Endothelial cell of umbilical vein (primary cell): ENCODE results near the gene CALD1. TPM values are rescaled to one million over a fixed set of nuclear protein-coding genes. Genes with fewer than 3 reads are reported as not detected.

ENCODE experiments used
- BruUV-seq: library from RNA; stranded (reverse); fragments of 400-500 nt; replicated peaks from 2 replicates; lab custom pipeline; 2021; lab: Mats Ljungman, UMichigan
- CTCF ChIA-PET: fragments of 300-600, 350-600 bp; sonication (Branson Sonifier 250); formaldehyde crosslinking; loops from one replicate; lab custom pipeline; 2021; ENCODE audit warnings: antibody characterized with exemption, inconsistent platforms; lab: Charles Lee
- POLR2A ChIA-PET: fragments of 300-600, 350-600 bp; sonication (Branson Sonifier 250); formaldehyde crosslinking; loops from one replicate; lab custom pipeline; 2021; ENCODE audit warnings: antibody characterized with exemption, inconsistent platforms; lab: Charles Lee
- DNase-seq: peaks from one replicate; pipeline ENCODE4 v3.0.0-alpha.2; 2011; ENCODE audit warnings: low read depth, low spot score
- FAIRE-seq: peaks from 2 replicates; lab custom pipeline; 2011; peaks lifted over from hg19 to GRCh38; lab: Jason Lieb, UNC
- H2AFZ ChIP-seq: 2 replicates; pipeline ENCODE4 v1.6.0; 2012; ENCODE audit warnings: low read depth, low read length, control low read depth, inconsistent platforms
- H3K27ac ChIP-seq: 2 replicates; pipeline ENCODE4 v1.5.1; 2011; ENCODE audit warnings: low read depth, mild to moderate bottlenecking, control low read depth, low read length, moderate library complexity; ENCODE audit not compliant: insufficient read depth
- H3K27me3 ChIP-seq, 2 experiments: 2 replicates each; pipeline versions ENCODE4 v1.6.0 to v1.6.1; 2011; ENCODE audit warnings: low read length in 2 of 2, mixed read lengths in 1 of 2; ENCODE audit not compliant: control insufficient read depth in 2 of 2, insufficient read depth in 2 of 2
- H3K36me3 ChIP-seq, 2 experiments: 2 replicates in 1 of 2; 3 replicates in 1 of 2; pipeline ENCODE4 v1.5.1; 2011; ENCODE audit warnings: low read length in 2 of 2, mild to moderate bottlenecking in 1 of 2, moderate library complexity in 1 of 2; ENCODE audit not compliant: control insufficient read depth in 2 of 2, insufficient read depth in 2 of 2; ENCODE audit errors: extremely low read depth in 1 of 2
- H3K4me1 ChIP-seq: 3 replicates; pipeline ENCODE4 v1.5.1; 2011; ENCODE audit warnings: mild to moderate bottlenecking, low read length; ENCODE audit not compliant: control insufficient read depth, insufficient read depth; ENCODE audit errors: extremely low read depth
- H3K4me2 ChIP-seq: 2 replicates; pipeline ENCODE4 v1.6.1; 2011; ENCODE audit warnings: low read length, control low read depth, mixed read lengths; ENCODE audit not compliant: insufficient read depth
- H3K4me3 ChIP-seq, 3 experiments: fragments of 200-600 bp in 1 of 3; sonication (generic), shearing (Covaris generic) in 1 of 3; replicated peaks in 1 of 3; 2 replicates each; pipeline ENCODE4 v1.5.1; 2011 to 2016; ENCODE audit warnings: control low read depth in 3 of 3, low read length in 3 of 3, mild to moderate bottlenecking in 2 of 3, inconsistent platforms in 1 of 3, low read depth in 1 of 3, moderate library complexity in 1 of 3; ENCODE audit not compliant: insufficient read depth in 1 of 3
- H3K79me2 ChIP-seq: 2 replicates; pipeline ENCODE4 v1.6.0; 2012; ENCODE audit warnings: low read length, inconsistent platforms; ENCODE audit not compliant: control insufficient read depth, insufficient read depth
- H3K9ac ChIP-seq: replicated peaks from 2 replicates; pipeline ENCODE3; 2011; ENCODE audit warnings: low read length, control low read depth; ENCODE audit not compliant: insufficient read depth; ENCODE audit errors: extremely low read depth
- H3K9me1 ChIP-seq: replicated peaks from 3 replicates; pipeline ENCODE4 v1.6.0; 2011; ENCODE audit warnings: mild to moderate bottlenecking, low read length; ENCODE audit not compliant: control insufficient read depth, insufficient read depth; ENCODE audit errors: extremely low read depth
- H3K9me3 ChIP-seq: replicated peaks from 2 replicates; pipeline ENCODE4 v1.5.1; 2012; ENCODE audit warnings: low read length, inconsistent platforms; ENCODE audit not compliant: control insufficient read depth, insufficient read depth
- H4K20me1 ChIP-seq: replicated peaks from 2 replicates; pipeline ENCODE3; 2011; ENCODE audit warnings: mild to moderate bottlenecking, low read length; ENCODE audit not compliant: control insufficient read depth, insufficient read depth; ENCODE audit errors: extremely low read depth
- CTCF ChIP-seq, 2 donors: IDR thresholded peaks; 1 replicate in 1 of 2; 2 replicates in 1 of 2; pipeline ENCODE4 v1.5.1; 2011; ENCODE audit warnings: low read length in 2 of 2, mild to moderate bottlenecking in 2 of 2, moderate library complexity in 2 of 2, control low read depth in 1 of 2, inconsistent platforms in 1 of 2, low read depth in 1 of 2; ENCODE audit not compliant: insufficient read depth in 1 of 2; ENCODE audit errors: extremely low read depth in 1 of 2
- EZH2 ChIP-seq: IDR thresholded peaks from 2 replicates; pipeline ENCODE4 v1.6.1; 2012; ENCODE audit warnings: borderline replicate concordance, low read depth, mild to moderate bottlenecking, moderate library complexity, low read length, inconsistent platforms; ENCODE audit not compliant: severe bottlenecking
- FOS ChIP-seq: IDR thresholded peaks from 2 replicates; pipeline ENCODE4 v1.6.1; 2011; ENCODE audit warnings: mild to moderate bottlenecking, low read length, moderate library complexity, borderline replicate concordance; ENCODE audit not compliant: insufficient read depth
- GATA2 ChIP-seq: IDR thresholded peaks from 2 replicates; pipeline ENCODE4 v1.7.0; 2011; ENCODE audit warnings: low read depth, mild to moderate bottlenecking, moderate library complexity, mixed read lengths, low read length; ENCODE audit not compliant: insufficient read length, insufficient read depth
- JUN ChIP-seq: IDR thresholded peaks from 2 replicates; pipeline ENCODE4 v1.6.1; 2011; ENCODE audit warnings: borderline replicate concordance, low read depth; ENCODE audit not compliant: insufficient read length, insufficient read depth
- MAX ChIP-seq: IDR thresholded peaks from 2 replicates; pipeline ENCODE4 v1.6.1; 2011; ENCODE audit not compliant: insufficient read depth, insufficient read length
- MYC ChIP-seq: IDR thresholded peaks from one replicate; pipeline ENCODE4 v1.6.1; 2011; ENCODE audit warnings: mild to moderate bottlenecking, low read depth, low read length
- POLR2A ChIP-seq: IDR thresholded peaks from 2 replicates; pipeline ENCODE4 v1.6.1; 2012; ENCODE audit warnings: low read depth, mild to moderate bottlenecking, control low read depth, low read length
- POLR2AphosphoS5 ChIP-seq: IDR thresholded peaks from 2 replicates; pipeline ENCODE4 v1.6.1; 2012; ENCODE audit warnings: low read depth, mild to moderate bottlenecking, control low read depth, low read length, moderate library complexity; ENCODE audit not compliant: insufficient read depth
- dilution Hi-C: fragments of 300-500 bp; cut with MboI; formaldehyde crosslinking; loops from one replicate; pipeline ENCODE4 v1.15.0; 2019; ENCODE audit warnings: low sequenced_read_pairs; ENCODE audit not compliant: extremely low pct_ligation_motif_present
- intact Hi-C: fragments of 100-400 bp; cut with micrococcal nuclease; formaldehyde crosslinking; loops from one replicate; pipeline ENCODE4 v1.10.0; 2022
- polyA plus RNA-seq, 4 experiments: library from polyadenylated mRNA; depleted of rRNA in 3 of 4; stranded (reverse) in 3 of 4; unstranded in 1 of 4; fragments of >200 nt; gene quantifications; 2 replicates each; pipeline versions ENCODE4 v1.2.1 to v1.2.3, GENCODE V29; 2011 to 2012; ENCODE audit warnings: missing spikeins in 1 of 4
- total RNA-seq: library from RNA; stranded (reverse); gene quantifications from 2 replicates; pipeline ENCODE4 v1.2.3, GENCODE V29; 2021

CALD1 gene
- total and polyA plus RNA-seq, 2 donors (not counting 3 experiments of a cell fraction or from before 2014, with no cell fraction given) = 136 to 307 TPM

GRCh38 chr7:134771111-134771510 is 8.3 kb upstream of the CALD1 start:
- ChIA-PET POLR2A (no interaction called here), CTCF (no interaction called here)
- Histone ChIP-seq H3K9me1 (no peaks in the 10 kb centered on the region), H3K4me3 (no peak overlapping the region), H3K36me3 (no peaks in the 10 kb centered on the region), H3K4me2 (no peak overlapping the region), H3K27me3 (no peaks in the 10 kb centered on the region), H3K27ac (no peak overlapping the region), H2AFZ (no peak overlapping the region), H3K9me3 (no peaks in the 10 kb centered on the region), H3K4me1 (no peaks in the 10 kb centered on the region), H3K9ac (no peak overlapping the region), H3K79me2 (no peaks in the 10 kb centered on the region), H4K20me1 (no peaks in the 10 kb centered on the region)
- dilution Hi-C loops (no loop called here), intact Hi-C loops (no loop called here)
- no peak for TF ChIP-seq EZH2
- TF ChIP-seq MAX = no peak
- no peak for TF ChIP-seq POLR2A
- no peak for TF ChIP-seq JUN
- TF ChIP-seq CTCF (IDR thresholded peaks at IDR 0.05; ENCODE audit: extremely low read depth in 1 of 2, insufficient read depth in 1 of 2, low read depth in 1 of 2, low read length in 2 of 2) = no peak
- no peak for TF ChIP-seq POLR2AphosphoS5
- TF ChIP-seq GATA2 = no peak
- TF ChIP-seq FOS = no peak
- no peak for TF ChIP-seq MYC
- FAIRE-seq = no peak
- no TSS peak for BruUV-seq
- no peak for DNase-seq
